CD4-positive, alpha-beta T cell (primary cell): ENCODE measurements around the gene TCF7L2. TPM values are rescaled to one million over a fixed set of nuclear protein-coding genes. Genes with fewer than 3 reads are reported as not detected.

ENCODE experiments used
- ATAC-seq: fragments of 200-7000 bp; cut with Tn5 transposase; one replicate; pipeline ENCODE4 v1.10.0; 2022; ENCODE audit warnings: mild to moderate bottlenecking; ENCODE audit not compliant: poor library complexity
- CTCF ChIA-PET: fragments of 350-600 bp; sonication (Branson Sonifier 250); formaldehyde crosslinking; loops from one replicate; lab custom pipeline; 2021; ENCODE audit warnings: antibody characterized with exemption, inconsistent platforms; lab: Charles Lee
- POLR2A ChIA-PET: fragments of 350-600 bp; sonication (Branson Sonifier 250); formaldehyde crosslinking; loops from one replicate; lab custom pipeline; 2021; ENCODE audit warnings: antibody characterized with exemption, inconsistent platforms; lab: Charles Lee
- DNase-seq, 14 experiments: peaks; one replicate each; pipeline ENCODE4 v3.0.0-alpha.2; 2013 to 2020; ENCODE audit warnings: mixed read lengths in 2 of 14
- H3K27ac ChIP-seq, 2 donors: one replicate each; pipeline versions ENCODE4 v1.5.1 to v1.7.0; 2013; ENCODE audit warnings: low read length in 2 of 2, low read depth in 1 of 2, mild to moderate bottlenecking in 1 of 2
- H3K27me3 ChIP-seq, 2 experiments: 1 replicate in 1 of 2; 2 replicates in 1 of 2; pipeline versions ENCODE4 v1.6.1 to v1.7.0; 2013; ENCODE audit warnings: low read length in 2 of 2, control low read depth in 1 of 2, mild to moderate bottlenecking in 1 of 2, moderate library complexity in 1 of 2; ENCODE audit not compliant: insufficient read depth in 2 of 2, control insufficient read depth in 1 of 2
- H3K36me3 ChIP-seq: one replicate; pipeline ENCODE4 v1.6.1; 2013; ENCODE audit warnings: low read length, control low read depth; ENCODE audit not compliant: insufficient read depth
- H3K4me1 ChIP-seq: one replicate; pipeline ENCODE4 v1.6.1; 2013; ENCODE audit warnings: low read length, control low read depth; ENCODE audit not compliant: insufficient read depth
- H3K4me3 ChIP-seq: one replicate; pipeline ENCODE4 v1.5.1; 2013; ENCODE audit warnings: mild to moderate bottlenecking, low read length, moderate library complexity
- H3K9me3 ChIP-seq, 2 experiments: 1 replicate in 1 of 2; 2 replicates in 1 of 2; pipeline versions ENCODE4 v1.6.1 to v1.7.0; 2013; ENCODE audit warnings: low read length in 2 of 2, mild to moderate bottlenecking in 2 of 2, control low read depth in 1 of 2, moderate library complexity in 1 of 2; ENCODE audit not compliant: control insufficient read depth in 1 of 2, insufficient read depth in 1 of 2
- H3K27ac Mint-ChIP-seq: one replicate; pipeline ENCODE4 v1.8.0; 2020; ENCODE audit warnings: mixed read lengths
- H3K27me3 Mint-ChIP-seq: one replicate; pipeline ENCODE4 v1.8.0; 2021; ENCODE audit warnings: mixed read lengths
- H3K36me3 Mint-ChIP-seq: one replicate; pipeline ENCODE4 v1.8.0; 2021; ENCODE audit warnings: low read depth, mixed read lengths
- H3K4me1 Mint-ChIP-seq: one replicate; pipeline ENCODE4 v1.8.0; 2021; ENCODE audit warnings: low read depth, mixed read lengths
- H3K4me3 Mint-ChIP-seq: one replicate; pipeline ENCODE4 v1.8.0; 2020; ENCODE audit warnings: mild to moderate bottlenecking, mixed read lengths
- H3K9me3 Mint-ChIP-seq: one replicate; pipeline ENCODE4 v1.8.0; 2020; ENCODE audit warnings: mixed read lengths
- intact Hi-C, 2 experiments: fragments of 100-400 bp; cut with DNase I in 1 of 2; cut with micrococcal nuclease in 1 of 2; formaldehyde crosslinking; loops; one replicate each; pipeline versions ENCODE4 v1.15.1 to v1.9.0; 2023 to 2025; cut with DNase I, micrococcal nuclease
- total RNA-seq, 174 experiments: library from RNA in 2 of 174; stranded (reverse) in 2 of 174; gene quantifications; one replicate each; pipeline ENCODE4 v1.2.3 and lab custom pipeline; 2021 to 2026
- TF ChIP-seq, protein P1 (sequence below): fragments of 200-600 bp; IDR thresholded peaks from one replicate; pipeline ENCODE4 v1.8.0; 2022; ENCODE audit warnings: antibody characterized with exemption, mild to moderate bottlenecking

The TCF7L2 gene
- total RNA-seq, 2 experiments from 2014 or later = 4.2 to 4.4 TPM

DNA sequence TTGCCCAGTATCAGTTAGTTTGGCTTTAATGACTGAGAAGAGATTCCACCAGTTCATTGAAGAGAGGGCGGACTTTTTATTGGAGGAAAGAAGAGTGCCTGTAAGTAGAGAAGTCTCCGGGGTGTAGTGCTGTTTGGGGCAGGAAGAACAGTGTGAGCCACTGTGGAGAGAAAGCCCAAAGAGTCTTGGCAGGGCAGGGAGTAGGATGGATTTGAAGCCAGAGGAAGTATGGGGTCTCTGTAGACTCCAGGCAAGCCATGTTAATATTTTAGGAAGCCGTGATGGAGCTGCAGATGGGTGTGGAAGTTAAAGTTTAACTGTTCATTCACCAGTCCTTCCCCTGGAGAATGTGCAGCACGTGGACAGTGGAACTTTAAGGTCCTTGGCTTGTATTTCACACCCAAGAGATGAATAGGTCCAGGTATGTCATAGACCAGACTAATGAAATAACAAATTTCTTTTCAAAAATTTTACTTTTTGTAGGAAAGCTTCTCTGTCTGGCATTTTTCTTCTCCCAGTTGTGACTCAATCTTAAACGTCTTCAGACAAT lies 54.1 kb downstream of the TCF7L2 start:
- ChIA-PET POLR2A (no interaction called here), CTCF (no interaction called here)
- Mint-ChIP-seq H3K4me3 (no peak overlapping the region), H3K9me3 (no peaks in the 10 kb centered on the region), H3K4me1 (peaks cover 37% of the 10 kb centered on the region), H3K36me3 (no peaks in the 10 kb centered on the region), H3K27ac (no peak overlapping the region), H3K27me3 (peaks cover 37% of the 10 kb centered on the region)
- H3K27me3 ChIP-seq = peaks cover 5 to 20% of the 10 kb centered on the region in 2 experiments
- intact Hi-C loops = no loop called here
- no peaks in the 10 kb centered on the region for H3K36me3 ChIP-seq
- no peaks in the 10 kb centered on the region for H3K9me3 ChIP-seq
- no peak overlapping the region for H3K27ac ChIP-seq
- peaks cover 35% of the 10 kb centered on the region for H3K4me1 ChIP-seq
- H3K4me3 ChIP-seq = no peak overlapping the region
- TF ChIP-seq, protein P1, sequence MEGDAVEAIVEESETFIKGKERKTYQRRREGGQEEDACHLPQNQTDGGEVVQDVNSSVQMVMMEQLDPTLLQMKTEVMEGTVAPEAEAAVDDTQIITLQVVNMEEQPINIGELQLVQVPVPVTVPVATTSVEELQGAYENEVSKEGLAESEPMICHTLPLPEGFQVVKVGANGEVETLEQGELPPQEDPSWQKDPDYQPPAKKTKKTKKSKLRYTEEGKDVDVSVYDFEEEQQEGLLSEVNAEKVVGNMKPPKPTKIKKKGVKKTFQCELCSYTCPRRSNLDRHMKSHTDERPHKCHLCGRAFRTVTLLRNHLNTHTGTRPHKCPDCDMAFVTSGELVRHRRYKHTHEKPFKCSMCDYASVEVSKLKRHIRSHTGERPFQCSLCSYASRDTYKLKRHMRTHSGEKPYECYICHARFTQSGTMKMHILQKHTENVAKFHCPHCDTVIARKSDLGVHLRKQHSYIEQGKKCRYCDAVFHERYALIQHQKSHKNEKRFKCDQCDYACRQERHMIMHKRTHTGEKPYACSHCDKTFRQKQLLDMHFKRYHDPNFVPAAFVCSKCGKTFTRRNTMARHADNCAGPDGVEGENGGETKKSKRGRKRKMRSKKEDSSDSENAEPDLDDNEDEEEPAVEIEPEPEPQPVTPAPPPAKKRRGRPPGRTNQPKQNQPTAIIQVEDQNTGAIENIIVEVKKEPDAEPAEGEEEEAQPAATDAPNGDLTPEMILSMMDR = no peak
- ATAC-seq (no peak), DNase-seq (no peak)

DNA sequence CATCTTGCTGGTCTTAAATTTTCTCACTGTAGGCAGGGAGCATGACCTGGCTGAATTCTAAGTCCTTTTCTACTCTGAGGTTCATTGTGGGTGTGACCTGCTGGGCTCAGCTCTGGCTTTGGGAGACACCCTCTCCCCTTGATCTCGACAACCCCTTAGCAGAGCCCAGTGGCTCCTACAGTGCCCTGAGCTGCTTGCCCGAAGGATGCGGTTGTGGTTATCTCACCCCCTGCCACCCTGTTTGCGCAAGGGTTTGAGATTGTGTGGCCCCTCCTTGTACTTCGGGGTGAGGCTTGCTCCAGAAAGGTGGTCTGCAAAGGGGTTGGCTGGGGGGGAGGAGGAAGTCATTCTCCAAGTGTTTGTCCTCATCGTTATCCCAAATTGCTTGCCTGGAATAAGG lies 55.3 kb downstream of the TCF7L2 start:
- intact Hi-C loops = loop anchor here (5.0 kb wide), 2 partner anchors 47 to 58 kb away; no protein-coding TSS in a partner anchor
- no peak for ATAC-seq
- Histone ChIP-seq H3K4me3 (no peak overlapping the region), H3K9me3 (no peaks in the 10 kb centered on the region), H3K27ac (no peak overlapping the region), H3K36me3 (no peaks in the 10 kb centered on the region), H3K4me1 (peaks cover 35% of the 10 kb centered on the region), H3K27me3 (peaks cover 5 to 29% of the 10 kb centered on the region in 2 experiments)
- Mint-ChIP-seq H3K9me3 (no peaks in the 10 kb centered on the region), H3K4me1 (peaks cover 40% of the 10 kb centered on the region), H3K27ac (no peak overlapping the region), H3K4me3 (no peak overlapping the region), H3K36me3 (no peaks in the 10 kb centered on the region), H3K27me3 (peaks cover 49% of the 10 kb centered on the region)
- ChIA-PET POLR2A (no interaction called here), CTCF (no interaction called here)
- peak in 1 of 14 experiments; percentile 29 for DNase-seq
- TF ChIP-seq, protein P1 = no peak

DNA sequence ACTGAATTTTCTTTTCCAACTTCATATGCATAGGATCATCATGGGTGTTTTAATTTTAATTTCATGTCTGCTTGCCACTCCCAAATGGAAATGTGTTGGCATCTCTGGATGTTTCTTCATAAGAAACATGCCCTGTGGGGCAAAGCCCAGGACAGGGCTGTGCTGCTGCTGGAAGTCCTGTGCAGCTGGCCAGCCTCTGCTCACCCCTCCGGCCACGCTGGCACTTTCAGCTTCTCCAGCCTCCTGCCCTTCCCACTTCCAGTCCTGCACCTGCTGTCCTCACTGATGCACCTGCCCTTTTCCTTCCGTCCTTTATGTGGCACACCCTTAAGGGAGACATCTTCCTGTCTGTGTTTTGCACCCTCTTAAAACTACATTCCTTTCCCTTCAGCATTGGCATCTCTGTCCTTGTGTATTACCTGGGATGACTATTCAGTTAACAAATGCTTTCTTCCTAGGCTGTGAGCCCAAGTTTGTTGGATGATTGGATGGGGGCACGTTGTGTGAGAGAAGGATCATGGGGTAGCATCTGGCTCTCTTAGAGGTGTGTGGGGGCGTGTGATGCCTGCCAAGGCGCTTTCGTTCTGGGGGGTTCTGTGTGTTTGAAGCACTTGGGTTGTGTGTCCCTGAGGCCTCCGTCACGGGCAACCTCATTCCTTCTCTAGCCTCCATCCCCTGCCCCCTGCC lies 56.8 kb downstream of the TCF7L2 start:
- peaks cover 63% of the 10 kb centered on the region for H3K27me3 Mint-ChIP-seq

More for the DNA sequence above, 56.8 kb downstream of the TCF7L2 start:
- peak; percentile 48 for ATAC-seq
- Mint-ChIP-seq H3K9me3 (no peaks in the 10 kb centered on the region), H3K27ac (no peak overlapping the region), H3K4me3 (peak overlapping the region; percentile 66), H3K4me1 (peaks cover 40% of the 10 kb centered on the region), H3K36me3 (no peaks in the 10 kb centered on the region)
- peak in 2 of 14 experiments; percentile 2 to 12 for DNase-seq
- POLR2A ChIA-PET = interaction anchor here (0.7 kb wide), 1 partner anchor 1167 kb away, joined by 3 read pairs; the partner anchor contains the start of gene CCDC186
- TF ChIP-seq, protein P1 = no peak
- Histone ChIP-seq H3K27ac (no peak overlapping the region), H3K36me3 (no peaks in the 10 kb centered on the region), H3K4me3 (no peak overlapping the region), H3K4me1 (peaks cover 35% of the 10 kb centered on the region), H3K9me3 (no peaks in the 10 kb centered on the region), H3K27me3 (peaks cover 5 to 34% of the 10 kb centered on the region in 2 experiments)
- CTCF ChIA-PET = no interaction called here
- intact Hi-C loops = loop anchor here (5.0 kb wide), 2 partner anchors 46 to 59 kb away; no protein-coding TSS in a partner anchor
